Testis (tissue), 2 donors: ENCODE data around the gene HMSD.

Experiments
- POLR2A ChIP-seq: fragments of 450-650 bp; IDR thresholded peaks from one replicate; pipeline ENCODE4 v1.6.1; 2017; ENCODE audit warnings: antibody characterized with exemption, mild to moderate bottlenecking, moderate library complexity
- TF ChIP-seq, protein P1 (sequence below), 3 experiments: fragments of 450-650 bp in 2 of 3; fragments of 200-600 bp in 1 of 3; sonication (generic) in 1 of 3; IDR thresholded peaks; one replicate each; pipeline ENCODE4 v1.5.1; 2016 to 2019; ENCODE audit warnings: antibody characterized with exemption in 3 of 3, mild to moderate bottlenecking in 2 of 3, moderate library complexity in 1 of 3

DNA sequence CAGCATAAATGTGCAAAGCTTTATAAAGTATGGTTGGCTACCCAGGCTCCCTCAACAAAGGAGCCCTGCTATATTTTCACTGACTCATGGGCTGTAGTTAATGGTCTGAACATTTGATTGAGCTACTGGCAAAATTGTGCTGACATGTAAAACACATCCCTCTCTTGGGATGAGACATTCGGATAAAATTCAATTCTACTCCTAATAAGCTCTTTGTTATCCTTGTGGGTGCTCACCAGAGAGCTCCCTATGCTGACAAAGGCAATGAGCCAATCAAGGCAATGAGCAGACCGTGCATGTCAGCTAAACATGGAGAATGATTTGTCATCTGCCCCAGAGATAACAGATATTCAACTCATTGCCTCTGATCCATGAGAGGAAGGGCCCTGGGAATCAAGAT, 48.5 kb downstream of the HMSD start:
- no peak for TF ChIP-seq POLR2A
- TF ChIP-seq, protein P1, sequence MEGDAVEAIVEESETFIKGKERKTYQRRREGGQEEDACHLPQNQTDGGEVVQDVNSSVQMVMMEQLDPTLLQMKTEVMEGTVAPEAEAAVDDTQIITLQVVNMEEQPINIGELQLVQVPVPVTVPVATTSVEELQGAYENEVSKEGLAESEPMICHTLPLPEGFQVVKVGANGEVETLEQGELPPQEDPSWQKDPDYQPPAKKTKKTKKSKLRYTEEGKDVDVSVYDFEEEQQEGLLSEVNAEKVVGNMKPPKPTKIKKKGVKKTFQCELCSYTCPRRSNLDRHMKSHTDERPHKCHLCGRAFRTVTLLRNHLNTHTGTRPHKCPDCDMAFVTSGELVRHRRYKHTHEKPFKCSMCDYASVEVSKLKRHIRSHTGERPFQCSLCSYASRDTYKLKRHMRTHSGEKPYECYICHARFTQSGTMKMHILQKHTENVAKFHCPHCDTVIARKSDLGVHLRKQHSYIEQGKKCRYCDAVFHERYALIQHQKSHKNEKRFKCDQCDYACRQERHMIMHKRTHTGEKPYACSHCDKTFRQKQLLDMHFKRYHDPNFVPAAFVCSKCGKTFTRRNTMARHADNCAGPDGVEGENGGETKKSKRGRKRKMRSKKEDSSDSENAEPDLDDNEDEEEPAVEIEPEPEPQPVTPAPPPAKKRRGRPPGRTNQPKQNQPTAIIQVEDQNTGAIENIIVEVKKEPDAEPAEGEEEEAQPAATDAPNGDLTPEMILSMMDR (IDR thresholded peaks at IDR 0.05): no peak
